Endothelial cell of umbilical vein (primary cell): ENCODE data around the gene BMPER.

ENCODE experiments used
- CTCF ChIP-seq, 2 donors: IDR thresholded peaks; 1 replicate in 1 of 2; 2 replicates in 1 of 2; pipeline ENCODE4 v1.5.1; 2011; ENCODE audit warnings: low read length in 2 of 2, mild to moderate bottlenecking in 2 of 2, moderate library complexity in 2 of 2, control low read depth in 1 of 2, inconsistent platforms in 1 of 2, low read depth in 1 of 2; ENCODE audit not compliant: insufficient read depth in 1 of 2; ENCODE audit errors: extremely low read depth in 1 of 2
- EZH2 ChIP-seq: IDR thresholded peaks from 2 replicates; pipeline ENCODE4 v1.6.1; 2012; ENCODE audit warnings: borderline replicate concordance, low read depth, mild to moderate bottlenecking, moderate library complexity, low read length, inconsistent platforms; ENCODE audit not compliant: severe bottlenecking
- JUN ChIP-seq: IDR thresholded peaks from 2 replicates; pipeline ENCODE4 v1.6.1; 2011; ENCODE audit warnings: borderline replicate concordance, low read depth; ENCODE audit not compliant: insufficient read length, insufficient read depth

GRCh38 chr7:33903791-33904680 is 1.3 kb upstream of the BMPER start:
- TF ChIP-seq CTCF (IDR thresholded peaks at IDR 0.05; ENCODE audit: extremely low read depth in 1 of 2, insufficient read depth in 1 of 2, low read depth in 1 of 2, low read length in 2 of 2) (no peak), EZH2 (no peak), JUN (no peak)
